Ureter (tissue), 1 donor: ENCODE measurements around the gene SRGAP3. TPM values are rescaled to one million over a fixed set of nuclear protein-coding genes. Genes with fewer than 3 reads are reported as not detected.
A peak's percentile ranks its signal among the peaks of the same experiment; 100 is the strongest.

Experiments used
- DNase-seq: peaks from one replicate; pipeline ENCODE4 v3.0.0-alpha.2; 2020; ENCODE audit warnings: low spot score
- total RNA-seq: library from RNA; stranded (reverse); gene quantifications from one replicate; pipeline ENCODE4 v1.2.4, GENCODE V29; 2023
- donor health status: DM: yes; HTN: yes; CAD: no.

SRGAP3 gene
- total RNA-seq, 1 donor from 2014 or later = 51.2 TPM

GRCh38 chr3:9059489-9060400, 189.7 kb downstream of the SRGAP3 start:
- no peak for DNase-seq

DNA sequence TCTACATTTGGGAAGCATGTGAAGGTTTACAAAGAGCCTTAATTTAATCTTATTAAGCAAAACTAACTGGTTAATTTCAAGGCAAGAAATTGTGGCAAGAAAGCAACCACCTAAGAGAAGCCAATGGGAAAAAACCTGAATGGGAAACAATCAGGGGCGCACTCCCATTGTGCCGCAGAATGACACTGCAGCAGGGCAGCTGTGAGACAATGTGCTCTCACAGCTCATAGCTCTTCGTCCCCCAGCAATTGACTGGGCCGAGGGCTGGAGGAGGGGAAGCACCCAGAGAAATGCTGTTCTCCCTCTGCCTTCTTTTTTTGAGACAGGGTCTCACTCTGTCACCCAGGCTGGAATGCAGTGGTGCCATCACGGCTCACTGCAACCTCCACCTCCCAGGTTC, 192.9 kb downstream of the SRGAP3 start:
- no peak for DNase-seq

DNA sequence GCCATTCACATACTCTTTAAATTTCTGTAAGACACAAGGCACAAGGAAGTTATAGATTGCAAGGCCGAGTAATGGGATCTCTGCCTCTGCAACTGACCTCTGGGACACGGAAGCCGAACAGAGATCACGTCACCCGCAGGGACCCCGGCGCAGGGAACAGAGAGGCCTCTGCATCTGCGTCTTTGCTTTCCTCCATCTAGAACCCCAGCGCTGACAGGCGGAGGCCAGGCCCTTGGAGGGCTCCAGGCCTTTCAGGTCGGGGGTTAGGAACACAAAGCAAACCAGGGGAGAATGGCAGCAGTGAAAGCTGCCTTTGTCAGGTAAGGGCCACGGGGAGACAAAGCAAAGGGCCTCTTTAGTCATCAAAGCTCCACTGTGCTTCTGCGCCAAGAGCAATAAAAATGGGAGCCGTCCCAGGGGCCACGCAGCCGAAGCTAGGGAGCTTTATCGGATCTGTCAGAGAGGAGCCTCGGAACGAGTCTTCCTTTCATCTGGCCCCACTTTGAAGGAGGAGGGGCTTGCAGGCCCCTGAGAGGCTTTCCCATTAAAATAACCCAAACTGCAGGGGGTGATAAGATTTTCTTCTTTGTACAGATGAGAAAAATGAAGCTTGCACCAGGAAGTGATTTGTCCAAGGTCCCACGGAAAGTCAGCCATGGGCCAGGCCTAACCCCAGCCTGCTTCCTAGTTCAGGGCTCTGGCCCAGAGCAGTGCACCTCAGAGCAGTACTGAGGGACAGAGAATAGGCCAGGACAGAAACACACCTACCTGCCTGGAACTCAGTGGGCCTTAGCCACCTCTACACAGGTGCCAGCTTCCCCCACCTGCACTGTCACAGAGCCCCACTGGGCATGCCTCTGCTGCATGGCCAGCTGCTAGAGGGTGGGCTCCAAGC, 201.7 kb downstream of the SRGAP3 start:
- no peak for DNase-seq

DNA sequence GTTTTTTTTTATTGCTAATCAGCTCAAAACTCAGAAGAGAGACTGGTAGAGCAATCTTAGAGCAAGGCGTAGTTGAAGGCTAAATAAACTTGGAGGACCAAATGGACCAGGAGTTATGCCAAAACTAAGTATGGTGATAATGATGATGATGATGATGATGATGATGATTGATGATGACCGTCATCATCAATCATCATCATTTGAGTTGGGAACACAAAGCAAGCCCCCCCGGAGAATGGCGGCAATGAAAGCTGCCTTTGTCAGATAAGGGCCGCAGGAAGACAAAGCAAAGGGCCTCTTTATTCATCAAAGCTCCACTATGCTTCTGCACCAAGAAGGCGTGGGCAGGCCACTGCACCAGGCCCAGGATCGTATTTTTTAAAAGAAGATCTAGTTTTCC, 204.1 kb downstream of the SRGAP3 start:
- DNase-seq = no peak

GRCh38 chr3:9043063-9043462, 206.4 kb downstream of the SRGAP3 start:
- DNase-seq = no peak

- no peak for DNase-seq
Observed at GRCh38 chr3:9041626-9042025, 207.8 kb downstream of the SRGAP3 start.

DNA sequence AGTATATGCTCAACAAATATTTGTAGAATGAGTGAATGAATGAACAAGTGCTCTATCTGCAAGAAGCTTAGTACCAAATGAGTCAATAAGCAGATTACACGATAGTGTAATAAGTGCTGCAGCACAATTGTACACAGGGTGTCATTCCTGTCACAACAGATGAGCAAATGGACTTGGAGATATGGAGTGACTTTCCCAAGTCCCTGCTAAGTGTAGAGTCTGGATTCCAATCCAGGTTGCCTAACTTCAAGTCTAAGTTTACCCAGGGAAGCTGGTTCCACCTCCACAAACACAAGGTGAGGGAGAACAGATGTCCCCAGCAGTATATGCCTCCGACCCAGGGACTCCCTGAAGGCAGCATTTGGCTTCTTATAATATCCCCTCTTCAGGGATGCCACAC, 208.4 kb downstream of the SRGAP3 start:
- no peak for DNase-seq

GRCh38 chr3:9037144-9037711, 212.2 kb downstream of the SRGAP3 start:
- no peak for DNase-seq

DNA sequence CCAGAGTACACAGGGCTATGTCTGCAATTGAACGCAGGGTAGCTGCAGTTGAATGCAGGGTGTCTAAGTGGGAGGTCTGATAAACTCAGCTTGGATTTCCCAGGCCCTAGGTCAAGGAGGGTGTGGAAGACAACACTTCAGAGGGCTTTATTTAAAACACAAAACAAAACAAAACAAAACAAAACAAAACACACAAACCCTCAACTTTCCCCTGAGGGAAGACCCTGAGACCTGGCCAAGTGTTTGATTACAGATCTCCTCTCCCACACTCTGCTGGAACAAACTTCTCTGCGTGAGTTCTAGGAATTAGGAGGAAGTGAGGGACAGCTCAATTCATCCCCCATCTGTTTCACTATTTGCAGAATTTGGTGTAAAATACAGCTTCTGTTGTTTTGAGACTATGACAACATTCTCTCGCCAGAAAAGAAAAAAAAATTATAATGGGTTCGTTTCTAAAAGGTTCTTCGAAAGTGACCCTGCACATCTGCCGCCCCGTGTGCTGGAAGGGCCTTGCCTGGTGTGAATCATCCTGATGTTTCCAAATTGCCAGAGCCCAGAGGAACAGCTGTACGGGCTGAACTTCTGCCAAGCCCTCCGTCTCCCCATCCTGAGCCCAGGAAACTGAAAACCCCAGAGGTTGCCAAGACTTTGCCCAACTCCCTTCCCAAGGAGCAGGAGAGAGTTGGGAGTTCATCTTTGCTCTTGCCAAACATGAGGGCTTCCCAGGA, 212.9 kb downstream of the SRGAP3 start:
- peak; percentile 71 for DNase-seq

GRCh38 chr3:9035961-9036360, 213.5 kb downstream of the SRGAP3 start:
- DNase-seq = no peak

GRCh38 chr3:9035473-9035872, 214.0 kb downstream of the SRGAP3 start:
- no peak for DNase-seq

- DNase-seq = no peak
Observed at GRCh38 chr3:9033867-9034266, 215.6 kb downstream of the SRGAP3 start.

GRCh38 chr3:9032231-9032777, 217.1 kb downstream of the SRGAP3 start:
- DNase-seq = no peak

- DNase-seq = no peak
Observed at GRCh38 chr3:9030034-9030433, 219.4 kb downstream of the SRGAP3 start.

DNA sequence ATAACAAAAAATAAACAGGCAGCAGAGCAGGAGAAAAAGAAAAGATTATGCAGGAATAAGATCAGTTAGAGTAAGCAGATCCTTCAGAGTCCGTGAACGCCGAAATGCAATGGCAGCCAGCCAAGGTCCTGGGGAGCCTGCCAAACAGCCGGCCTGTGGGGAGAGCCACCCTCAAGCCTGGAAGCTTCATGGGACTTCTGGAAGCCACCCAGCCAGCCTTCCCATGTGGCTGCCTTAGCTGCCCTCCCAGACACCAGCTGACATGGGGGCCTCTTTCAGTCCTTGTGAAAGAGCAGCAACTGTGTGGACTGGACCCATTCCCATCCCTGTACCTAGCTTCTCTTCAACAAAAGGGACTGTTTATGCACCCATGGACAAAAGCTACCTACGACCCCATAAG, 221.3 kb downstream of the SRGAP3 start:
- peak; percentile 92 for DNase-seq

DNA sequence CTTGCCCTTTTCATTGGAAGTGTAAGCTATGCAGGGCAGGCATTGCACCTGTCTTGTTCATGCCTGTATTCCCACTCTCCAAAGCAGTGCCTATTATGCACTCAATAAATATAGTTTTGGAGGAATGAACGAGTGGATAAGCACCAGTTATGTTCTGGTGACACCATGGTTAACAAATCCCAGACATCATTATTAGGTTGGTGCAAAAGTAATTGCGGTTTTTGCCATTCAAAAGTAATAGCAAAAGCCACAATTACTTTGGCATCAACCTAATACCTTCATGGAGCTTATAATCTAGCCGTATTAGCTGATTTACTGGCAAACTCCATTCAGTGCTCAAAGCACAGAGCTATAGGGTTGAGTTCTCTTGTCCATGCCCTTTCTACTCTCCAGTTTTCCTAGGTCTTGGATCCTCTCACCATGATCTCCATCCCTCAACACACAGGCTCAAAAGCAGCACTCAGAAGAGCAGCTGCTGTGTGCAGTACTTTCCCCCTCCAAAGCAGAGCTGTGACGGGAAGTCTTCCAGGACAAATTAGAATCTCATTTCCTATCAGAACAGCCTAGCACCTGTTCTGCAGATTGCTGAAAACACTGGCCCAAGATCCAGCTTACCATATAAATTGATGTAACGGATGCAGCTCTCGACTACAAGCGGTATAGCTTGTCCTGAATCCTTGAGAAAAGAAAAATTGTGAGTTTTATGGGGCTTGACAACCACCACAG, 223.0 kb downstream of the SRGAP3 start:
- no peak for DNase-seq

- DNase-seq = no peak
Observed at GRCh38 chr3:9024341-9024740, 225.1 kb downstream of the SRGAP3 start.

GRCh38 chr3:9023226-9023590, 226.2 kb downstream of the SRGAP3 start:
- DNase-seq = no peak

GRCh38 chr3:9022305-9023225, 226.9 kb downstream of the SRGAP3 start:
- DNase-seq = no peak
